Endothelial cell (in vitro differentiated cells): ENCODE results near the gene SRSF6. TPM values are rescaled to one million over a fixed set of nuclear protein-coding genes. Genes with fewer than 3 reads are reported as not detected.
"Not testable (repeated sequence)": the region's sequence is repeated elsewhere in the genome, so short reads cannot be mapped to it uniquely, and the experiment has no call there.

ENCODE experiments used
- DNase-seq: peaks from one replicate; pipeline ENCODE4 v3.0.0; 2021; ENCODE audit warnings: low spot score
- H3K27ac Mint-ChIP-seq: one replicate; pipeline ENCODE4 v1.8.0; 2021; ENCODE audit warnings: mixed read lengths, inconsistent platforms; ENCODE audit not compliant: unreplicated experiment
- H3K27me3 Mint-ChIP-seq: one replicate; pipeline ENCODE4 v1.8.0; 2021; ENCODE audit warnings: mild to moderate bottlenecking, moderate library complexity, mixed read lengths, inconsistent platforms; ENCODE audit not compliant: unreplicated experiment
- H3K36me3 Mint-ChIP-seq: one replicate; pipeline ENCODE4 v1.8.0; 2021; ENCODE audit warnings: mild to moderate bottlenecking, low read depth, mixed read lengths, inconsistent platforms; ENCODE audit not compliant: unreplicated experiment
- H3K4me1 Mint-ChIP-seq: one replicate; pipeline ENCODE4 v1.8.0; 2021; ENCODE audit warnings: mild to moderate bottlenecking, mixed read lengths, inconsistent platforms; ENCODE audit not compliant: unreplicated experiment
- H3K4me3 Mint-ChIP-seq: one replicate; pipeline ENCODE4 v1.8.0; 2021; ENCODE audit warnings: mild to moderate bottlenecking, mixed read lengths, inconsistent platforms; ENCODE audit not compliant: unreplicated experiment
- H3K9me3 Mint-ChIP-seq: one replicate; pipeline ENCODE4 v1.8.0; 2021; ENCODE audit warnings: mixed read lengths, inconsistent platforms; ENCODE audit not compliant: unreplicated experiment
- CTCF ChIP-seq: fragments of 200-600 bp; sonication (generic); IDR thresholded peaks from one replicate; pipeline ENCODE4 v1.5.0; 2021; ENCODE audit warnings: antibody characterized with exemption; ENCODE audit not compliant: unreplicated experiment
- total RNA-seq: library from RNA; stranded (reverse); fragmentation: NEBNext Ultra II Directional; extraction: Animal tissue kit (Norgen Biotek cat#: 25700); gene quantifications from one replicate; pipeline ENCODE4 v1.2.1, GENCODE V29; 2021; ENCODE audit not compliant: unreplicated experiment

The SRSF6 gene
- total RNA-seq, 1 donor from 2014 or later, result 157 TPM

DNA sequence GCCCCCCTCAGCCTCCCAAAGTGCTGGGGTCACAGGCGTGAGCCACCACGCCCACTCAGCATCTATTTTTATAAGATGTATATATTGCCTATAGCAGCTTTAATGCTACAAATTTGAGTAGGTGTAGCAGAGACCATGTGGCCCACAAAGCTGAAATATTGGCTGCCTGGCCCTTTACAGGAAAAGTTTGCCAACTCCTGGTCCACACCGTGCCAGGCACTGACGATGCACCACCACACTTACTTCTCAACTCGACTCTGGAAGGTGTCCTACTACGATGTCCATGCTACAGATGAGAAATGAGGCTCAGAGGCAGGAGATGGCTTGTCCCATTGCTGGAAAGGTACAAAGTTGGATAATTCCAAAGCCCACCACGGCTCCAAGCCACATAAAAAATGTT is 17.2 kb upstream of the SRSF6 start:
- no peak overlapping the region for H3K27ac Mint-ChIP-seq
- peaks cover 4% of the 10 kb centered on the region for H3K27me3 Mint-ChIP-seq
- no peaks in the 10 kb centered on the region for H3K36me3 Mint-ChIP-seq
- TF ChIP-seq CTCF, result no peak
- no peak overlapping the region for H3K4me3 Mint-ChIP-seq
- H3K9me3 Mint-ChIP-seq, result peaks cover 13% of the 10 kb centered on the region
- H3K4me1 Mint-ChIP-seq, result no peaks in the 10 kb centered on the region
- DNase-seq, result no peak

- Mint-ChIP-seq H3K9me3 (peaks cover 13% of the 10 kb centered on the region), H3K27me3 (peaks cover 6% of the 10 kb centered on the region), H3K36me3 (no peaks in the 10 kb centered on the region), H3K27ac (no peak overlapping the region), H3K4me1 (no peaks in the 10 kb centered on the region), H3K4me3 (no peak overlapping the region)
- DNase-seq, result no peak
- TF ChIP-seq CTCF, result no peak
Observed at GRCh38 chr20:43442282-43442880, 15.3 kb upstream of the SRSF6 start.

- no peaks in the 10 kb centered on the region for H3K4me1 Mint-ChIP-seq
- H3K36me3 Mint-ChIP-seq, result no peaks in the 10 kb centered on the region
- DNase-seq, result no peak
Observed at GRCh38 chr20:43444107-43444506, 13.6 kb upstream of the SRSF6 start.

DNA sequence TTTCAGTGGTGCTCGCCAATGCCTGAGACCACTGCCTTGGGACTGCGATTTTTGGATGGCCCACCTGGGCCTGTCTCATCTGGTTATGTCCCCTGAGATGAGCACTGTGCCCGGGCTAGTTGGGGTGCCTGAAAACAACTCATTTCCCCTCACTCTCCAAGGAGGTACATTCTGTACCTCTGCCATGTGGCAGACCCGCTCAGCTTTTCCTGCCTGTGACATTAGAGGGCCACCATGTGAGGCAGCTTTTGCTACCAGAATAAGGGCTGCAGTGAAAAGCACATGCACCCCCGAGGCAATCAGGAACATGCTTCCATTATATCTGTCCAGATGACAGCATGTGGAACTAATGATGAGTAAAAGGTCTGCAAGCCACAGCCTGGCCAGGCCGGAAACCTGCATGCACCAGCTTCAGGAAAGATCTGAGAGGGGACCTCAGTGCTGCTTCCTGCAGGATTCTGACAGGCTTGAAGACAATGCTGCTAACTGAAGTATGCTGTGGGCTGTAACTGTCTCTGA is 11.3 kb upstream of the SRSF6 start:
- DNase-seq, result no peak
- Mint-ChIP-seq H3K4me3 (no peak overlapping the region), H3K4me1 (no peaks in the 10 kb centered on the region), H3K27ac (no peak overlapping the region), H3K36me3 (no peaks in the 10 kb centered on the region), H3K27me3 (peaks cover 5% of the 10 kb centered on the region), H3K9me3 (peaks cover 8% of the 10 kb centered on the region)
- no peak for TF ChIP-seq CTCF

More at GRCh38 chr20:43444107-43444506, 13.6 kb upstream of the SRSF6 start:
- Mint-ChIP-seq H3K9me3 (peaks cover 8% of the 10 kb centered on the region), H3K27ac (no peak overlapping the region), H3K27me3 (peaks cover 7% of the 10 kb centered on the region), H3K4me3 (no peak overlapping the region)
- no peak for TF ChIP-seq CTCF

- not testable (repeated sequence) for H3K4me1 Mint-ChIP-seq, H3K27ac Mint-ChIP-seq, DNase-seq, H3K9me3 Mint-ChIP-seq, H3K36me3 Mint-ChIP-seq, H3K4me3 Mint-ChIP-seq, H3K27me3 Mint-ChIP-seq
Observed at GRCh38 chr20:43448431-43448747, 9.3 kb upstream of the SRSF6 start.
